ENCODE measurements around the gene CLASP1.

The CLASP1 gene

GRCh38 chr2:121490584-121491133 is 158.6 kb downstream of the CLASP1 start:
- TF ChIP-seq, protein P1, sequence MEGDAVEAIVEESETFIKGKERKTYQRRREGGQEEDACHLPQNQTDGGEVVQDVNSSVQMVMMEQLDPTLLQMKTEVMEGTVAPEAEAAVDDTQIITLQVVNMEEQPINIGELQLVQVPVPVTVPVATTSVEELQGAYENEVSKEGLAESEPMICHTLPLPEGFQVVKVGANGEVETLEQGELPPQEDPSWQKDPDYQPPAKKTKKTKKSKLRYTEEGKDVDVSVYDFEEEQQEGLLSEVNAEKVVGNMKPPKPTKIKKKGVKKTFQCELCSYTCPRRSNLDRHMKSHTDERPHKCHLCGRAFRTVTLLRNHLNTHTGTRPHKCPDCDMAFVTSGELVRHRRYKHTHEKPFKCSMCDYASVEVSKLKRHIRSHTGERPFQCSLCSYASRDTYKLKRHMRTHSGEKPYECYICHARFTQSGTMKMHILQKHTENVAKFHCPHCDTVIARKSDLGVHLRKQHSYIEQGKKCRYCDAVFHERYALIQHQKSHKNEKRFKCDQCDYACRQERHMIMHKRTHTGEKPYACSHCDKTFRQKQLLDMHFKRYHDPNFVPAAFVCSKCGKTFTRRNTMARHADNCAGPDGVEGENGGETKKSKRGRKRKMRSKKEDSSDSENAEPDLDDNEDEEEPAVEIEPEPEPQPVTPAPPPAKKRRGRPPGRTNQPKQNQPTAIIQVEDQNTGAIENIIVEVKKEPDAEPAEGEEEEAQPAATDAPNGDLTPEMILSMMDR (conservative IDR thresholded peaks at IDR 0.05; ENCODE audit: low read depth, low read length): no peak
- no peak for DNase-seq (ENCODE audit: low read depth)
- H3K4me3 ChIP-seq (ENCODE audit: low read depth, low read length): no peak overlapping the region

DNA sequence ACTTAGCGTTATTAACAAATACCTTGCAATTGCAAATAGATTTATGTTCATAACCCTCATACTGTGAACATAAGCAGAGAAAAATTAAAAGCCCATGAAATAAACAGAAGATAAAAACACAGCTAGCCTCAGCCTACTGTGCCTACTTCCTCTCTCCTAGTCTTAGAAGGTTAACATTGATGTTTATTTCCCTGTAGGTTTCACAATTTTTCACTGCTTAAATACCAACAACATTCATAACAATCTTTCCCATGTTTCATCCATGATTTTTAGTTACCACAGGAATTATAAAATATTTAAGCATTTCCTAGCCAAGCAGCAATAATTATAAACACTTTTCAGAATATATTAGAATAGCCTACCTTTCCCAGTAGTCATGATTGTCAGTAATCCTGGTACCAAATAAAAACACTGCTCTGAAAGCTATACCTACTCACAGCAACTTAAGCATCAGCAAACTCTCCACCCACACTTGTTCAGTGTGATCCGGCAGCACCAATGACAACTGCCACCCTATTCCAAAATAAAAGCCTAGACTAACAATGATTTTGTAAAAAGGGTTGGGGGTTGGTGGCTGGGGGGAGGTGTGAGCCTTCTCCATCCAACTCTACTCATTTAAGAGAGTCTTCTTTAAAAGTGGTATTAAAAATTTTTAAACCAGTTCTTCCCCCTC is 159.2 kb downstream of the CLASP1 start:
- no peak overlapping the region for H3K4me3 ChIP-seq (ENCODE audit: low read depth, low read length)
- DNase-seq (ENCODE audit: low read depth): no peak
- TF ChIP-seq, protein P1 (conservative IDR thresholded peaks at IDR 0.05; ENCODE audit: low read depth, low read length): no peak

- DNase-seq (ENCODE audit: low read depth): peak; percentile 92
- TF ChIP-seq, protein P1 (conservative IDR thresholded peaks at IDR 0.05; ENCODE audit: low read depth, low read length): no peak
- no peak overlapping the region for H3K4me3 ChIP-seq (ENCODE audit: low read depth, low read length)
Measured at GRCh38 chr2:121489284-121489683, 160.0 kb downstream of the CLASP1 start.

GRCh38 chr2:121486191-121486790 is 163.0 kb downstream of the CLASP1 start:
- DNase-seq (ENCODE audit: low read depth): no peak
- TF ChIP-seq, protein P1 (conservative IDR thresholded peaks at IDR 0.05; ENCODE audit: low read depth, low read length): no peak
- no peak overlapping the region for H3K4me3 ChIP-seq (ENCODE audit: low read depth, low read length)

- H3K4me3 ChIP-seq (ENCODE audit: low read depth, low read length): no peak overlapping the region
- peak; percentile 69 for DNase-seq (ENCODE audit: low read depth)
- TF ChIP-seq, protein P1 (conservative IDR thresholded peaks at IDR 0.05; ENCODE audit: low read depth, low read length): no peak
Measured at GRCh38 chr2:121485039-121485438, 164.2 kb downstream of the CLASP1 start.

- no peak overlapping the region for H3K4me3 ChIP-seq (ENCODE audit: low read depth, low read length)
- TF ChIP-seq, protein P1 (conservative IDR thresholded peaks at IDR 0.05; ENCODE audit: low read depth, low read length): no peak
- DNase-seq (ENCODE audit: low read depth): no peak
Measured at GRCh38 chr2:121483846-121484245, 165.4 kb downstream of the CLASP1 start.

Measured in choroid plexus epithelial cell (primary cell).